ENCODE data around the gene XRCC1.

XRCC1 gene

DNA sequence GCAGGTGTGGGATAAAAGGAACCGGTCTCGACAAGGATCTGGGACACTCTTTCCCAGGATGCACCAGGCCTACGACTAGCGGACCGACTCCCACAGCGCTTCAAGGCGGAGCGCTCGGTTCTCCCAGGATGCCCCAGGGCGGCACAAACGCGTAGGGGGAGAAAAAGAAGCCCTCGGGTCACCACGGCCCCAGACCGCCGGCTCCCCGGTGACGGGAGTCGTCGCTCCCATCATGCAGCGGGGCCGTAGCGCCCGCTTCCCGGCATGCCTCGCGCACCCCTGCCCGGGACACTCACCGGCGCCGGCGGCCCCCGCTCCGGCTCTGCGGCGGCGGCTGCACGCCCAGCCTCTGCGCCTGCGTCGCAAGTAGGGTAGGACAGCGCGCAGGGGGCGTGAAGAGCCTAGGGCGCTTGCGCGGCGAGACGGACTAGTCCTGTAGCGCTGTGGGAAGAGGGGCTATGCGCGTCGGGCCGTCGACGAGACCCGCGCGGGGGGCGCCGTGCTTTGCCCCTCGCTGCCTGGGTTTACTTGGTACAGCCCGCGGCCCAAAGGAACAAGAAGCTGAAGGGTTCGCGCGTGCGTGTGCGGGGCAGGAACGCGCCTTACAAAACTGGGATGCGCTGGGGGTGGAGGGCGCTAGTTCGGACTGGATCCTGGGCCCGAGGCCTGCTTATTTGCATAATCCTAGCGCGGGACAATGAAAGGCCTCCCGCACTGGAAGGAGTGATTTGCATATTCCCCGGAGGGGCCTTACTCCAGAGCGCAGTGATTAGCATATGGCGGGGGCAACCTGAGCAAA, 44.1 kb upstream of the XRCC1 start, which contains the start of gene ZNF428:
TSS of gene ZNF428 (minus strand) at position 368 of the 799 bp plus-strand sequence. CDS start 5,325 bp downstream, outside the sequence.
- TF ChIP-seq, protein P1, sequence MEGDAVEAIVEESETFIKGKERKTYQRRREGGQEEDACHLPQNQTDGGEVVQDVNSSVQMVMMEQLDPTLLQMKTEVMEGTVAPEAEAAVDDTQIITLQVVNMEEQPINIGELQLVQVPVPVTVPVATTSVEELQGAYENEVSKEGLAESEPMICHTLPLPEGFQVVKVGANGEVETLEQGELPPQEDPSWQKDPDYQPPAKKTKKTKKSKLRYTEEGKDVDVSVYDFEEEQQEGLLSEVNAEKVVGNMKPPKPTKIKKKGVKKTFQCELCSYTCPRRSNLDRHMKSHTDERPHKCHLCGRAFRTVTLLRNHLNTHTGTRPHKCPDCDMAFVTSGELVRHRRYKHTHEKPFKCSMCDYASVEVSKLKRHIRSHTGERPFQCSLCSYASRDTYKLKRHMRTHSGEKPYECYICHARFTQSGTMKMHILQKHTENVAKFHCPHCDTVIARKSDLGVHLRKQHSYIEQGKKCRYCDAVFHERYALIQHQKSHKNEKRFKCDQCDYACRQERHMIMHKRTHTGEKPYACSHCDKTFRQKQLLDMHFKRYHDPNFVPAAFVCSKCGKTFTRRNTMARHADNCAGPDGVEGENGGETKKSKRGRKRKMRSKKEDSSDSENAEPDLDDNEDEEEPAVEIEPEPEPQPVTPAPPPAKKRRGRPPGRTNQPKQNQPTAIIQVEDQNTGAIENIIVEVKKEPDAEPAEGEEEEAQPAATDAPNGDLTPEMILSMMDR (IDR thresholded peaks at IDR 0.05; ENCODE audit: low read depth, low read length): no peak
- peak within 1 kb of the TSS; percentile 79 for H3K4me3 ChIP-seq (ENCODE audit: low read depth, low read length)

GRCh38 chr19:43618921-43619261, 43.6 kb upstream of the XRCC1 start:
- H3K4me3 ChIP-seq (ENCODE audit: low read depth, low read length): peak overlapping the region; percentile 79

DNA sequence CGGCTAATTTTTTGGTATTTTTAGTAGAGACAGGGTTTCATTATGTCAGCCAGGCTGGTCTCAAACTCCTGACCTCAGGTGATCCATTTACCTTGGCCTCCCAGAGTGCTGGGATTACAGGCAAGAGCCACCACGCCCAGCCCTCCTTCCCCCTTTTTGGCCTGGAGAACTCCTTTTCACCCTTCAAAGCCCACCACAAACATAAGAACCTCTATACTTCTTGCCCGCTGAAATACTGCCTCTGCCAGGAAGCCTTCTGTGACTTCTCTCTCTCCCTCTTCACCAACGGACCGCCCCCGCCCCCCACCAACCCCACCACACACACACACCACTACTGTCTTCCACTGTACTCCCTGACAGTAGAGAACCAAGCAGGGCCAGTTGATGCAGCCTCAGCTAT, 41.6 kb upstream of the XRCC1 start:
- TF ChIP-seq, protein P1 (IDR thresholded peaks at IDR 0.05; ENCODE audit: low read depth, low read length): no peak
- no peak overlapping the region for H3K4me3 ChIP-seq (ENCODE audit: low read depth, low read length)

More at GRCh38 chr19:43618921-43619261, 43.6 kb upstream of the XRCC1 start:
- TF ChIP-seq, protein P1 (IDR thresholded peaks at IDR 0.05; ENCODE audit: low read depth, low read length): no peak

DNA sequence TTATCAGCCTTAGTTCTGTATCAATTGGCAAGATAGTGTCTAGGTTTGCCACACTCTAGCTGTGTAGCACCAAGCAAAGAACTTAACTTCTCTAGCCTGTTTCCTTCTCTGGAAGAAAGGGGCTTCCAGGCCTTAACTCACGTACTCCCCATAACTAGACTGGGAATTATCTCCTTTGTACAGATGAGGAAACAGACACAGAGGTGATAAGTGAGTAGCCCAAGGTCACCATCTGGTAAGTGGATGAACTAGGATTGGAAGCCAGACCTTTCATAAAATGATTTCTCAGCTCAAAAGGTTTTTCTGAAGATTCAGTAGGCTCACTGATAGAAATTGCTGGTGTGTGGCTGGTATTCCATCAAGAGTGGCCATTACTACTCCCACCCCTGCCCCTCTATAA, 41.0 kb upstream of the XRCC1 start:
- TF ChIP-seq, protein P1 (IDR thresholded peaks at IDR 0.05; ENCODE audit: low read depth, low read length): no peak
- no peak overlapping the region for H3K4me3 ChIP-seq (ENCODE audit: low read depth, low read length)

- TF ChIP-seq, protein P1 (IDR thresholded peaks at IDR 0.05; ENCODE audit: low read depth, low read length): no peak
- no peak overlapping the region for H3K4me3 ChIP-seq (ENCODE audit: low read depth, low read length)
Observed at GRCh38 chr19:43612374-43612773, 37.0 kb upstream of the XRCC1 start.

- TF ChIP-seq, protein P1 (IDR thresholded peaks at IDR 0.05; ENCODE audit: low read depth, low read length): no peak
- H3K4me3 ChIP-seq (ENCODE audit: low read depth, low read length): no peak within 1 kb of the TSS
Observed at GRCh38 chr19:43611788-43612187, 36.5 kb upstream of the XRCC1 start, which contains the start of gene SRRM5. TSS of gene SRRM5 (plus strand) at chr19:43612088. CDS start at chr19:43612122, 34 bp downstream.

GRCh38 chr19:43610493-43610892, 35.2 kb upstream of the XRCC1 start:
- no peak overlapping the region for H3K4me3 ChIP-seq (ENCODE audit: low read depth, low read length)
- TF ChIP-seq, protein P1 (IDR thresholded peaks at IDR 0.05; ENCODE audit: low read depth, low read length): no peak
